Measurements from ENCODE around the gene HLA-DPA1.

DNA sequence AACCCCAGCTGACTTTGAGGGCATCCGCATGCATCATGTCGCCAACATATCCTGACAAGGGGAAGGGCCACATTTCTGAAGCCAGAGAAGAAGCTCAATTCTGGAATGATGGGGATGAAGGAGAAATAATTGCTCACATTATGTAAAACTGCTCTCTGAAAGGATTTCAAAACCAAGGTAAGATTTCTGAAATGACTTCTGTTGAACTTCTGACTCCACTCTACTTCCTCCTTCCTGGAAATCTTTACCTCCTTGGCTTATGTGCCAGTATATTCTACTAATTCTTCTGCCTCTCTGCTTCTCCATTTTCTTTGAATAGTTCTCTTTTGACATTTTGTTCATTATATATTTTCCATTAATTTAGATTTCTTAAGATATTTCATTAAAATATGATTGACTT, 34.2 kb upstream of the HLA-DPA1 start:
- TF ChIP-seq EZH2 (IDR thresholded peaks at IDR 0.05; ENCODE audit: borderline replicate concordance, low read depth, low read length, poor library complexity, severe bottlenecking), result no peak
- TF ChIP-seq, protein P1, sequence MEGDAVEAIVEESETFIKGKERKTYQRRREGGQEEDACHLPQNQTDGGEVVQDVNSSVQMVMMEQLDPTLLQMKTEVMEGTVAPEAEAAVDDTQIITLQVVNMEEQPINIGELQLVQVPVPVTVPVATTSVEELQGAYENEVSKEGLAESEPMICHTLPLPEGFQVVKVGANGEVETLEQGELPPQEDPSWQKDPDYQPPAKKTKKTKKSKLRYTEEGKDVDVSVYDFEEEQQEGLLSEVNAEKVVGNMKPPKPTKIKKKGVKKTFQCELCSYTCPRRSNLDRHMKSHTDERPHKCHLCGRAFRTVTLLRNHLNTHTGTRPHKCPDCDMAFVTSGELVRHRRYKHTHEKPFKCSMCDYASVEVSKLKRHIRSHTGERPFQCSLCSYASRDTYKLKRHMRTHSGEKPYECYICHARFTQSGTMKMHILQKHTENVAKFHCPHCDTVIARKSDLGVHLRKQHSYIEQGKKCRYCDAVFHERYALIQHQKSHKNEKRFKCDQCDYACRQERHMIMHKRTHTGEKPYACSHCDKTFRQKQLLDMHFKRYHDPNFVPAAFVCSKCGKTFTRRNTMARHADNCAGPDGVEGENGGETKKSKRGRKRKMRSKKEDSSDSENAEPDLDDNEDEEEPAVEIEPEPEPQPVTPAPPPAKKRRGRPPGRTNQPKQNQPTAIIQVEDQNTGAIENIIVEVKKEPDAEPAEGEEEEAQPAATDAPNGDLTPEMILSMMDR (conservative IDR thresholded peaks at IDR 0.05; ENCODE audit: low read depth, low read length), result no peak

Data from A673 (cell line).